Measurements from ENCODE around the gene CD8B2.
A peak's percentile ranks its signal among the peaks of the same experiment; 100 is the strongest.
"Not testable (repeated sequence)": the region's sequence is repeated elsewhere in the genome, so short reads cannot be mapped to it uniquely, and the experiment has no call there.

CD8B2 gene

DNA sequence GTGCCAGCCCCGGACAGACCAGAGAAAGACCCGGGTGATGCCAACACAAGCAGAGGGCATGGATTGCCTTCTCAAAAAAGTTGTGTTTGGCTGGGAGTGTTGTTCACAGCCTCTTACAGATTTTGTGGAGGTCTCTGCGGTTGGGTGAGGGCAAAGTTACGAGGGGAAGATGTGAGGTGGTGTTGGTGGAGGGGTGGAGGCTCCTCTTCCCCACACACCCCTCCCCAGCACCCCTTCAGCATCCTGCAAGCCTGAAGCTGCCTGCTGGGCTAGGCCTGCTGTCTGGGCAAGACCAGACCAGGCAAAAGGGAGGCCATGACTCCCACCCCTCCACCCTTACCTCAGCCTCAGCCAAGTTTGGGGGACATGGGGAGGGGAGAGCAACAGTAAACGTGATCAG is 26.2 kb downstream of the CD8B2 start:
- not testable (repeated sequence) for DNase-seq

DNA sequence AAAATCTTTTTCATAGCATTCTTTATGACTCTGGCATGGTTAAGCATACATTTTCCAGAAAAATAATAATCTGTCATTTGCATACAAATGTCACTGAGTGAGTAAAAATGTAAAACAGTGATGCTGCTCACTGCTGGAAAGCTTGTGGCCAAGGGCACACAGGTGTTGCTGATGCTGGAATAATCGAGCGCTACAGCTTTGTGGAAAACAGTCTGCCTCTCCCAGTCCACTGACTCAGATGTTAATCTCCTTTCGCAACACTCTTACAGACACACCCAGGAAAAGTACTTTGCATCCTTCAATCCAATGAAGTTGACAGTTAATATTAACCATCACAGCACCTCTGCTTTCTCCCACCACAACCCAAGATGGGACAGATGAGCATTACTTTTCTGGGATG is 27.7 kb downstream of the CD8B2 start:
- DNase-seq: not testable (repeated sequence)

DNA sequence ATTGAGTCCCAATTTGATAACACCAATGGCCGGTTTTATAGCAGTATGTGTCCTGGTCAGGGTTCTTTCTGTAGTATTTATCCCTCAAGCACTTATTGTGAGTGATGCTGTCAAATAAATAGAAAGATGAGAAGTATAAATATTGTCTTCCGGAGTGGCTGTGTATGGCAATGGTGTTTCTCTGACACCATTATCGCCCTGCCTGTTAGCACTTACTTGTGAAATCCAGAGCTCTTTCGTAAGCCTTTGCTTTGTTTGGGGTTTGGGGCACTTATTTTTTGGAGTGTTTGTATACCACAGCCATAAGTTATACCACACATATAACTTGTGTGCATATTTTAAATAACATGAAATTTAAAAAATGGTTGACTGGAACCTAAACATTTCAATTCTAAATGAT is 29.3 kb downstream of the CD8B2 start:
- DNase-seq: no peak

DNA sequence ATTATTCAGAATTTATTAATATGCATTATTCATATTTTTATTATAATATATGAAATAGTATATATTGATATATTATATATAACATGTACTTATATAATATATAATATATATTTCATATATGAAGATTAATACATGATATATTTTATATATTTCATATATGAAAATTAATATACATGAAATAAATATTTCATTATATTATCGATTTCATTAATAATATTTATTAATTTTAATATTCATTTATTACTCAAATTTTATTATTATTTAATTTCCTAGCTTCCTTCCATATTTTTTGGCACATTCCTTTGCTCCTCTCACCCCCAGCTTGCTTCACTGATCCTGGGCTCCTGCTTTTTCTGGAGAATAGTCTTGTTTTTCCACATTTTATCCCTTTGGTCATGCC is 29.7 kb downstream of the CD8B2 start:
- no peak for DNase-seq

DNA sequence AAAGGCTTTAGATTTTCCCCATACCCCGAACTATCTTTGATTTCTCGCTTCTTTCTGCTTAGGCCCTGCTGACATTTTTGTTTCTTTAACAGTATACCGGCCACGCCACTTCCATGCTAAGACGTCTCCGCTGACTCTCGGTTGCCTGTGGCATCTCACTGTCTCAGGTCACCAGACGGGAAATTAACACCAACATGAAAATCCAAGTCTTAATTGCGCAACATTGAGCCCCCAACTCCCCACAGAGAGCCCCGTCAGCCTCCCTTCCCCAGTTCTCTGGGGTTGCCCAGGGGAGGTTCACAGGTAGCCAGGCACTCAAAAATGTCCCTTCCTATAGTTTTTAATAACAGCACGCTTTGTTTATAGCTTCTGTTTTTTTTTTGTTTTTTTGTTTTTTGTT is 30.2 kb downstream of the CD8B2 start:
- DNase-seq: no peak

DNA sequence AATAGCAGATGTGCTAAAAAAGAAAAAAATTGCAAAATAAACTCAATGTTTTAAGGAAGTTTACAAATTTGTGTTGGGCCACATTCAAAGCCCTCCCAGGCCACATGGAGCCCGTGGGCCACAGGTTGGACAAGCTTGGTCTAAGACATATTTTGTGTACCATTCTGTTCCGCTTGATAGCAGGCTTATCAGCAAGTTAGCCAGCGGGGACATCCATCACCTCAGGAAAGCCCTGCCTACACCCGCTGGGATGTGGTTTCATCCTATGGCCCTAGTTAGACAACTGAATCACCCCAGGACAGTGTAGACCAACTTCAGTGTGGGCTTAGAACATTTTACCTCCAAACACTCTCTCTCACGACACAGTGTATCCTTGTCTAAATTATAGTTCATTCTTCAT is 32.6 kb downstream of the CD8B2 start:
- DNase-seq: no peak

DNA sequence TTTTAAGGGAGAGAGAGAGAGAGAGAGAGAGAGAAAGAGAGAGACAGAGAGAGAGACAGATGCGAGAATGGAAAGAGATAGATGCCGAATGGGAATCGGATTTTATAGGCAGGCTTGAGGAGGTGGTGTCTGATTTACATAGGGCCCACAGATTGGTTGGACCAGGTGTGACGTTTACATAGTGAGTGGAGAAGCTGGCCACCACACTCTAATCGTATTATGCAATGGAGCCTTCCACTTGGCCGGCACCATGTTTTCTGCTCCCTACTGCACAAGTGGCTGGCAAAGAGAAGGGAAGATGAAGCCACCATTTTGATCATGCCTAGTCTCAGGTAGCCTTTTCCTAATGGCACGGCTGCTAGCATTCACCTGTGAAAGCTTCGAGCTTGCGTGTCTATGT is 33.9 kb downstream of the CD8B2 start:
- DNase-seq: no peak

DNA sequence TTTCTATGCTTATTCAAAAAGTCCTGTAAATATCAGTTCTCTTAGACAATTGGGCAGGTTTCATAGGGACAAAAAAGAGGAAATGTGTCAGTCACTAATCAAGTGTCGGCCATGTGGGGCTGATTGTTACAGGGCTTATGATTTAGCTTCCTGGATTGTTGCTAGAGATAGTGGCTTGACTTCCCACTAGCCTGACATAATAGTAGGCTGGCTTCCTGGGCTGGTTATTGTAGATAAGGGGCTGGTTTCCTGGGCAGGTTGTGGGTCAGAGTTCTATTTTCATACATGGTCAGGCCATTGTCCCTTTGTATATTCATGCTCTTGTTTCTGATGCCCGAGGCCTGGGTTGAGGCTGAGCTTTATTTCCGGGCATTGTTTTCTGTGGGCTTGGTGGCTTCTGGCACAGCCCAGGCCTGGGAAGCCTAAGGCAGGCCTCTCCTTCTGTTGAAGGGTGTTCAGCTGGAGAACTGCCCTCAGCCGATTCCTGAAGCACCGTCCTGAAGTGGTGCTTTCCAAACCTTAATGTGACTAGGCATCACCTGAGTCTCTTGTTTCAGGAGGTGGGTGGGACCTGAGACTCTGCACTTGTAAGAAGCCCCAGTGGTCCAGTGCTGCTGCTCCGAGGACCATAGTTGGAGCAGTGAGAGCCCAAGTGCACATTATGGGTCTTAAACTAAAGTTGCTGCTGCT is 37.0 kb downstream of the CD8B2 start:
- no peak for DNase-seq

DNA sequence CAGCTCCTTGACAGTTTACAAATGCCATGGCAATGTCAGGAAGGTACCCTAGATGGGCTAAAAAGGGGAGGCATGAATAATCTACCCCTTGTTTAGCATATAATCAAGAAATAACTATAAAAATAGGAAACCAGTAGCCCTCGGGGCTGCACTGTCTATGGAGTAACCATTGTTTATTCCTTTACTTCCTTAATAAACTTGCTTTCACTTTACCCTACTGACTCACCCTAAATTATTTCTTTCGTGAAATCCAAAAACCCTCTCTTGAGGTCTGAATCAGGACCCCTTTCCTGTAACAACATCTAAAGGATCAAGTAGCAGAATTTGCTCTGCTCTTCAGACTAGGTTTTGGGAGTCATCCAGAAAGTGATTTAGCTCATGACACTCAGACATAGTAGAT is 43.7 kb downstream of the CD8B2 start:
- no peak for DNase-seq

DNA sequence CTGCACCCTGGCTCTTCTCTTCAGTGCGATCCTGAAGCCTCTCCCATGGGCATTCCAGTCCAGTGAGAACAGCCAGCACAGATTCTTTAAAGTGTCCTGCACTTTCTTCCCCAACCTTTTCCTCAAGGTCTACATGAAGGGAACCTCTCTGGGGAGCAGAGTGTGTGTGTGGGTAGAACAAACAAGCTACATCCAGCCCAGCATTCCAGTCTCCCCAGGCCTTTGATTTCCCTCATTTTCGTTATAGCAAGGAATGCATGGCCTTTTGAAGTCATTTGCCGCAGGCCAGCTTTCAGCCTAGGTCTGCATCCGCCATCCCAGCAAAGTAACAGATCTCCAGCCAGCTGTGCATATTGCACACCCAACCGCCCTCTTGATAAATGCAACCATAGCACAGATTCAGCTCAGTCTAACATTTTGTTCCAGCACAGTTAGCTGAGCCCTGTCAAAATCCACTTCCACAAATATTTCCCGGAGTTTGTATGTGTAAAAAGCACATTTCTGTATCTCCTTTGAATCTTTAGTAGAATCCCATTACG is 44.6 kb downstream of the CD8B2 start:
- no peak for DNase-seq

DNA sequence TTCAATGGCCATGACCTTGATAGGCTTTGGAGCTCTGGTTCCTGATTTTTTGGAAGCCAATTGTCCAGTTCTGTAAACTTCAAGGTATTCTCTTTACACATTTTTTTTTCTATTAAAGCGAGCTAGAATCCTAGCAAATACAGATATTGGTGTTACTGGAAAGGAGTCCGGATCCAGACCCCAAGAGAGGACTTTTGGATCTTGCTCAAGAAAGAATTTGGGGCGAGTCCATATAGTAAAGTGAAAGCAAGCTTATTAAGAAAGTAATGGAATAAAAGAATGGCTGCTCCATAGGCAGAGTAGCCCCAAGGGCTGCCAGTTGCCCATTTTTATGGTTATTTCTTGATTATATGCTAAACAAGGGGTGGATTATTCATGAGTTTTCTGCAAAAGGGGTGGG is 45.1 kb downstream of the CD8B2 start:
- no peak for DNase-seq

DNA sequence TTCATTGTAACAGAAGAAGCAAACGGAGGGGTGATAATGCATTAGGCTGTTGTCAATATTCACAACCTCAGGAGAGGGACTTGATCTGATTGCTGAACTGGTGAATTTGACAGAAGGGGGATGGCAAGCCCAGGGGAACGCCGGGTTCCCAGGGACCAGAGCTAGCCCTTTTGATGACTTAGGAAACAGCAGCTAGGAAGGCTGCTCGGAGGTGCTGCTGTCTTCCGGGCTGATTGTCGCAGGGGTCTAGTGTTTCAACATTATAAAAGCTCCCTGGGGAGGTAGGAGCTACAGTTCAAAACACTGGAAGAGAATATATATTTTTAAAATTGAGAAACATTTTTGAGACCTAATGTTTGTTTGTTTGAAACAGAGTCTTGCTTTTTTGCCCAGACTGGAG is 47.3 kb downstream of the CD8B2 start:
- DNase-seq: no peak

DNA sequence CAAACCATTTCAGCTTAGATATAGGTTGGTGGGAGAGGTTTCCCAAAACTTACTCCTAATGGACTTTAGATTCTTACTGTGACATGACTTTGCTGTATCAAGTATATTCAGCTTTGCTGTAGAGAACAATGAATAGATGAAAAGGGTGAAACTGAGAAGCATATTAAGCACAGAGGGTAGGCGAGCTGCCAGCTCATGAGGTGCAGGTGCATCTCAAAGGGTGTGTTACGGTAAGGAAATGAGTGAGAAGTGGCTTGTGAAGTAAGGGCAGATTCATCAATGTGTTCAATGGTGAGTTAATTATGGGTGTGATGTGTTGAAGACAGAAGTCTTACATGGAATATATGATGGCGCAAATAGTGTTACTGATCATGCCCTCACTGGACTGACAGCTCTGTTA is 49.3 kb downstream of the CD8B2 start:
- no peak for DNase-seq

DNA sequence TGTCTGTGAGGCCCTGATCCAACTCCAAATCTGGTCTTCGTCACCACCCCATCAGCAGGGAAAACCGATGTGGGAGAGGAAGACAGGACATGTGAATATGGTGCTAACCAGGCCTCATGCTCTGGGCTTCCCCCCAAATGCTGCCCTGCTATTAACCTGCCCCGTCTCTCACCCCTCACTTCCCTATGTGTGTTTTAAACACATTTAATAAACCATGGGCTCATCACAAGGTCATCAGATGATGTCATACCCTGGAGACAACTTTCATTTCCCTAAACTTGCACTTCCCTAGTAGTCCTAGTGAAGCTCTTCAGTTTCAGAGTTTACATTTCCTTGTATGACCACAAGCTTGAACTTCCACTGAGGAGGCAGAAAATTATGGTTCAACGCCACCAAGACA is 49.9 kb downstream of the CD8B2 start:
- no peak for DNase-seq

DNA sequence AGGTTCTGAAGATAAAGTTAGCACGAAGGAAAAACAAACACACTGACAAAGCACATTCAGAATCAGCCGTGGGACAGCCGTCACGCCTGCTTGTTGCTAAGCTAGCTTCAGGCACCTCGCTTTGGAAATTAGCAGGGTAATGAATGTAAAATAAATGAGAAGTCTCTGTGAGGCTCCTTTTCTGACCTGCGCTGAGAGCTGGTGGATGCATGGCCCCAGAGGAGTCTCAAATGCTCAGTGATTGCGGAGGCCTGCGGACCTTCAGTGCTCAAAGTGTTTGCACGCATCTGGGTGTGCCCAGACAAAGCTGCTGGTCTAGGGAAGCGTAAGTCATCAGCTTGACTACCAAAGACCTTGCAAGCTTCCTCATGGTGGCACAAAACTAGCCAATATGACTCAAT is 50.6 kb downstream of the CD8B2 start:
- DNase-seq: no peak

DNA sequence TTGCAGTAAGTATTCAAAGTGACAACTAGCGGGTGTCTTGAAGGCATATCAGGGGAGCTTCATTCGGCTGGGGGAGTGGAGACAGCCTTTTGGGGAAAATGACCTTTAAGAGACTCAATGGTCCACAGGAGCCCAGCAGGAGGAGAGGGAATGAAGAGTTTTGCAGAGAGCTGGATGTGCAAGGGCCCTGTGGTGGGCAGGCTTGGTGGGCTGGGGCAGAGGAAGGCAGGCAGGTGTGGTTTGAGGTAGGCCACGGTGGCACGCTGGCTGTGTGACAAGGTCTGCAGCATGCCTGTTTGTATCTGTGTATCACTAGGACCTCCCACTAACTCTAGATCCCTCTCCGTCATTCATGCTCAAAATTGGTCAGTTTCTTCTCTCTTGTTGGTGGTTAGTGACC is 53.7 kb downstream of the CD8B2 start:
- DNase-seq: no peak

DNA sequence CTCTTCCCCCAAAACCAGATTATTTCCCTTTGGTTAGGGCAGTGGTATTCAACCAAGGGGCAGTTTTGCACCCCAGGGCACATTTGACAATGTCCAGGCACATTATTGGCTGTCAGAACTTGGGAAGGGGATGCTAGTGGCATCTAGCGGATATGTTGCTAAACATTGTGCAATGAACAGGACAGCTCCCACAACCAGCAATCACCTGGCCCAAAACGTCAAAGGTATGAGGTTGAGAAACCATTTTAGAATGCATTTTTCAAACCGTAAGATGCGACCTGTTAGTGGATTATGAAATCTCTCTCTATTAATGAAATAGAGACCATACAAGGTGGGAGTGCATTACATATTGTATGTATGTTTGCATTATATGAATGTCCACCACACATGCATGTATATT is 54.2 kb downstream of the CD8B2 start:
- no peak for DNase-seq

DNA sequence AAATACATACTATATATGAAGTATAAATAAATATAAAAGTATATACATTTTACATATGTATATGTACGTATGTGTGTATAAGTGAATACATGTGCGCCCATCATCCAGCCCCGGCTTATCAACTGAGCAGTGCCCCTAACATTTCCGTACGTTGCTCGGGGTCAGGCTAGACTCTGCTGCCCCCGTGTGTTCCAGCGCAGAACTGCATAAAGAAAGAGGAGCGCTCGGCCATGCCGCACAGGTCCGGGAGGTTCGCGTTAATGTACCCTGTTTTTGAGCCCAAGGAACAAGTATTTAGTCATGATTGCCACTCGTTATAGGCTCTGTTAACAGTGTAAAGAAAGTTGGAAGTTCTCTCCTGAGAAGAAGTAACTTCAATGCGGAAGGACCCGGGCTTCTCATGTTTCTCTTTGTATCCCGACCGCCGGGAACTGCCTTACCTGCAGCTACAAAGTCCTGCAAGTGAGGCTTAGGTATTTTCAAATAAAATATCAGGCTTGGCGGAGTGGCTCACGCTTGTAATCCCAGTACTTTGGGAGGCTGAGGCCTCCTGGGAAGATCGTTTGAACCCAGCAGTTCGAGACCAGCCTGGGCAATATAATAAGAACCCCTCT is 55.7 kb downstream of the CD8B2 start:
- peak; percentile 66 for DNase-seq

DNA sequence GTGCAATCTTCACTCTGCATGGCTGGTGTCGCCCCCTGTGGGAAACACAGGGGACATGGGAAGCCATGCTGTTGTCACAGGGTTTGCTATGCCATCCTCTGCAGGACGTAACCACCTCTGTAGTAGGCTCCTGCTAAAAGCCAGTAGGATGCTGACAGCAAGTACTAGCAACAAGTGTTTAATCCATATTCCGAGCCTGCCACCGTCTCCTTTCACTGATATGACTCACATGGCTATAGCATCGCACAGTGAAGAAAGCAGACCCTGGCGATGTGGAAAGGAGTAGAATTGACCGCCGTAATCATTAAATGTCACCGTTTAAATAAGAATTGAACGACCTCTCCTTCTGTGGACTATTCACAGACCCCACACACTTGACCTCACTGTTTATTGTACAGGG is 57.8 kb downstream of the CD8B2 start:
- DNase-seq: no peak

DNA sequence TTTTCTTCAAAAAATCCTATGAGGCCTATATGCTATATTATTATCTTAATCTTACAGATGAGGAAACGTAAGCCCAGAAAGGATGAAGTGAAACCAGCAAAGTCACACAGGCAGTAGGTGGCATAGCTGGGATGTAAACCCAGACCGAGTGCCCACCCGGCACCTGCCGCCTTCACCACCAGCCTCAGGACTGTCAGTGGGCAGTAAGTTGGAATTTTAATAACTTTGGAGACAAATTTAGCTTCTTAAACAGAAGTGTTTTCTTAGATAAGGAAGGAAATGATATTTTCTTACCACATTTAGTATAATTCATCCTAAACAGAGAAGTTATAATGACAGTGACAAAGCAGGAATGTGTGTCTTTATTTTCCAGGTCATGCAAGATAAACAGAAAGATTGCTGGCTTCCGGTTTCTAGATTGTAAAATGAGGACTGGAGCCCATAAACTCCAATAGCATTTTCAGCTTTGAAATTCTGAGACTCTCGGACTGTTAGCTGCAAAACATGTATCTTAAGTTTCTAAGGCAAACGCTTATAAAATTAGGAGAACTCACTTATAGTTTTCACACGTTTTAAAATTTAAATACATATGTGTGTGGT is 59.3 kb downstream of the CD8B2 start:
- no peak for DNase-seq

DNA sequence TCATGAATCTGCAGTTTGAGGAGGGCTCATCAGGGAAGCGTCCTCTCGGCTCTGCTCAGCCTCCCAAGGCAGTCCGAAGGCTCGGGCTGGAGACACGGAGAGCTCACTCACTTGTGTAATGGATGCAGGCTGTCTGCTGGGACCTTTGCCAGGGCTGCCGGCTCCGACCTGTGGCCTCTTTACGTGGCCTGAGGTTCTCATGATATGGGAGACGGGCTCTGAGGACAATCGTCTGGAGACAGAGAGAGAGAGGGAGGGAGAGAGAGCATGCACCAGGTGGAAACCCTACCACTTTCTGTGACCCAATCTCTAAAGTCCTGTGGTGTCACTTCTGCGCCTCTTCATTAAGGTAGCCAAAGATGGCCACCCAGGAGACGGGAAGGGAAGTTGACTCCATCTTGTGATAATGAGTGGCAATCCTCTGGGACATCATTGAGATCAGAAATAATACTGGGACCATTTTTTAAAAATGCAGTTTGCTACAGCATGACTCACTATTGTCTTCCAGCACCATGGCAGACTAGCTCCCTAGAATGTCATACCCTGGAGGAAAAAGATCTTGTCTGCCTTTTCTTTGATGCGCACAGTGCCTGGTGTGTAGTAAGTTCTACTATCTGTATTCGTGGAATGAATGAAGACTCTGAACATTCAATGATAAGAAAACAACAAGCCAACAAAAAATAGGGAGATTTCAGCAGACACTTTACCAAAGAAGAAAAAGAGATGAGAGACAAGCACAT is 60.2 kb downstream of the CD8B2 start:
- DNase-seq: no peak

DNA sequence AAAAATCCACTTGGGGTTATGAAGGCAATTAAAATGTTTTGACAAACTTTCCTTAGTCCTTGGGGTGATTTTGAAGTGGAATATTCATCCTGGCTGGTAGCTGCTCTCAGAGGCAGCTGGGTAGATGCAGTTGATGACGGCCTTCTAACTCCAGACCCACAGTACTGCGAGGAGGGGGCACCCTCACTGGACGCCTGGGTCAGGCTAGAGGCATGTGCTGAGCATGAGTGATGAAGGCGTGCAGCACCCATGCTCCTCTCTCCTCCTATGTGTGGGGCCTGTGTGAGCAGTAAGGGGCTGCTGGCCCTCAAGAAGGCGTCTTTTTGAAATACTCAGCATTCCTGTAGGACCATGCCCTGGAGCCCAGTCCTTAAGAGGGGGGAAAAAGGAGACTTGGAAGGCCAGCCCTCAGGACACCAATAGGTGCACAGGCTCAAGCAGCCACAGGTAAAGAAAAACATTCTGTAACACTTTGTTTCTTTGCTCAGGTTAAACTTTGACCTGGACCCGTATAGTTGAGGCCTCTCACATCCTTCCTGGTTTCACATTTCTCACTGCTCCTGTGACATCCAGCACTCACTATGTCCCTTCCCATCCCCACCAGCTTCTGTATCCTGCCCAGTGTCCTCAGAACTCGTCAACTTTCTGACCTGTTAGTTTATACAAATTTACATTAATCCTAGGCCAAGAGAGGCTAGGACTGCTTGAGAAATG is 64.4 kb downstream of the CD8B2 start:
- no peak for DNase-seq

DNA sequence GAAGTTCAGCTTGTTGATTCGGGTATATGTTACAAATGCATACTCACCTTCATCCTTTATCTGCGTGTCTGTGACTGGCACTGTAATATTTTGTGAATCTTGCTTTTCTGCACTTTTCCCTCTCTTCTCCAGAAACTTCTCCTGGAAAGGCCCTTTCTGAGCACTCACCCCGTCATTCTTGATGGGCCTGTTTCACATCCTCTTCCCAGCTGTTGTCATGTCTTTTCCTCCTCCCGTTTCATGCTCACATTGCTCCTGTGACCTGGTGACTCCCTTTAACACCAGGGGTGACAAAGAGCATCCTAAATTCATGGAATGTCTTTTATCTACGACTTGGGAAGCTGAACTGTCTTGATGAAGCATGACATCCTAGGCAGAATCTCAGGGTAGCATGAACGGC is 65.8 kb downstream of the CD8B2 start:
- no peak for DNase-seq

All from effector CD8-positive, alpha-beta T cell (primary cell).